Transverse colon (tissue), 4 donors: ENCODE results near the gene TMEM266. TPM values are rescaled to one million over a fixed set of nuclear protein-coding genes. Genes with fewer than 3 reads are reported as not detected.

Source experiments
- DNase-seq: peaks from one replicate; pipeline ENCODE4 v3.0.0-alpha.2; 2019
- H3K27ac ChIP-seq, 4 donors: fragments of 200-600 bp; sonication (generic); 2 replicates each; pipeline ENCODE4 v1.5.1; 2016 to 2018; ENCODE audit warnings: inconsistent platforms in 4 of 4
- H3K27me3 ChIP-seq: fragments of 200-600 bp; sonication (generic); 2 replicates; pipeline ENCODE4 v1.5.1; 2017; ENCODE audit warnings: inconsistent platforms
- H3K36me3 ChIP-seq, 4 donors: fragments of 200-600 bp; sonication (generic); 2 replicates each; pipeline ENCODE4 v1.5.1; 2017 to 2019; ENCODE audit warnings: inconsistent platforms in 4 of 4
- H3K4me1 ChIP-seq, 4 donors: fragments of 200-600 bp; sonication (generic); 2 replicates each; pipeline ENCODE4 v1.5.1; 2017 to 2020; ENCODE audit warnings: inconsistent platforms in 4 of 4
- H3K4me3 ChIP-seq, 4 donors: fragments of 200-600 bp; sonication (generic); 1 replicate in 1 of 4; 2 replicates in 3 of 4; pipeline versions ENCODE4 v1.5.1 to v1.6.1; 2017 to 2019; ENCODE audit warnings: inconsistent platforms in 4 of 4
- H3K9me3 ChIP-seq, 2 donors: fragments of 200-600 bp; sonication (generic); 2 replicates each; pipeline ENCODE4 v1.5.1; 2017 to 2019; ENCODE audit warnings: inconsistent platforms in 2 of 2
- CTCF ChIP-seq, 5 experiments: fragments of 200-600 bp in 3 of 5; fragments of 450-650 bp in 2 of 5; sonication (generic) in 3 of 5; IDR thresholded peaks; 1 replicate in 2 of 5; 2 replicates in 3 of 5; pipeline ENCODE4 v1.5.1; 2016 to 2017; ENCODE audit warnings: antibody characterized with exemption in 5 of 5, inconsistent platforms in 3 of 5, mild to moderate bottlenecking in 2 of 5, moderate library complexity in 1 of 5
- EP300 ChIP-seq: sonication (generic); formaldehyde crosslinking; IDR thresholded peaks from one replicate; pipeline ENCODE4 v1.6.1; 2017; ENCODE audit warnings: antibody characterized with exemption, low read depth
- POLR2A ChIP-seq: fragments of 450-650 bp; IDR thresholded peaks from one replicate; pipeline ENCODE4 v1.6.1; 2016; ENCODE audit warnings: antibody characterized with exemption, mild to moderate bottlenecking, moderate library complexity
- POLR2AphosphoS5 ChIP-seq, 3 donors: sonication (generic); formaldehyde crosslinking; IDR thresholded peaks; one replicate each; pipeline ENCODE4 v1.6.1; 2016; ENCODE audit warnings: antibody characterized with exemption in 3 of 3
- WGBS, 2 donors: methylation state at CpG; one replicate each; pipeline ENCODE4 v1.1.5; 2018; ENCODE audit warnings: low coverage in 1 of 2; 5-methylcytosine and 5-hydroxymethylcytosine counted together
- in situ Hi-C, 4 donors: fragments of 200-750 bp; cut with MboI; loops; one replicate each; pipeline versions ENCODE4 v1.15.0 to v1.15.1; 2017; ENCODE audit warnings: low sequenced_read_pairs in 3 of 4, low pct_ligation_motif_present in 1 of 4, low pct_unique_long_range_greater_than_20kb in 1 of 4
- intact Hi-C: fragments of 100-400 bp; cut with DNase I; formaldehyde crosslinking; loops from one replicate; pipeline ENCODE4 v1.15.1; 2023; ENCODE audit warnings: low total_unique reads
- total RNA-seq, 4 donors: library from RNA; depleted of rRNA; stranded (reverse); fragments of >200 nt; gene quantifications; one replicate each; pipeline ENCODE4 v1.1.0, GENCODE V29; 2016

TMEM266 gene
- total RNA-seq, 4 donors from 2014 or later = 0.41 TPM; not detected in 3

- Histone ChIP-seq H3K27me3 (peaks cover 31% of the 10 kb centered on the region), H3K27ac (no peak overlapping the region), H3K4me1 (peaks cover 0 to 5% (median 0%) of the 10 kb centered on the region in 4 donors), H3K36me3 (no peaks in the 10 kb centered on the region), H3K9me3 (no peaks in the 10 kb centered on the region), H3K4me3 (no peak overlapping the region)
- WGBS, 2 donors = 89 to 100% methylated on average over 1 to 9 of the region's 9 CpGs
- DNase-seq = no peak
- TF ChIP-seq POLR2A (no peak), EP300 (no peak), CTCF (IDR thresholded peaks at IDR 0.05) (no peak), POLR2AphosphoS5 (IDR thresholded peaks at IDR 0.05) (no peak)
- in situ Hi-C loops (loop anchor here in 2 of 4 donors (25.0 kb wide), 2 partner anchors 156 to 681 kb away; partner anchors contain the start of gene ISL2 (in 1 of the 2)), intact Hi-C loops (no loop called here)
Measured at GRCh38 chr15:76181705-76182107, 121.9 kb downstream of the TMEM266 start.

- Histone ChIP-seq H3K27ac (no peak overlapping the region), H3K9me3 (no peaks in the 10 kb centered on the region), H3K4me1 (no peaks in the 10 kb centered on the region), H3K27me3 (peaks cover 28% of the 10 kb centered on the region), H3K4me3 (no peak overlapping the region), H3K36me3 (no peaks in the 10 kb centered on the region)
- intact Hi-C loops (no loop called here), in situ Hi-C loops (loop anchor here in 2 of 4 donors (25.0 kb wide), 2 partner anchors 153 to 678 kb away; partner anchors contain the start of gene ISL2 (in 1 of the 2))
- TF ChIP-seq POLR2A (no peak), POLR2AphosphoS5 (IDR thresholded peaks at IDR 0.05) (no peak), EP300 (no peak), CTCF (IDR thresholded peaks at IDR 0.05) (no peak)
- DNase-seq = no peak
- 41 to 49% methylated on average over 7 to 10 of the region's 10 CpGs for WGBS, 2 donors
Measured at GRCh38 chr15:76183930-76184649, 124.3 kb downstream of the TMEM266 start.

- intact Hi-C loops = no loop called here
- Histone ChIP-seq H3K27me3 (peaks cover 30% of the 10 kb centered on the region), H3K36me3 (no peaks in the 10 kb centered on the region), H3K4me3 (no peak overlapping the region), H3K27ac (no peak overlapping the region), H3K9me3 (no peaks in the 10 kb centered on the region), H3K4me1 (no peaks in the 10 kb centered on the region)
- no peak for DNase-seq
- in situ Hi-C loops = loop anchor here in 2 of 4 donors (25.0 kb wide), 2 partner anchors 153 to 678 kb away; partner anchors contain the start of gene ISL2 (in 1 of the 2)
- 57 to 60% methylated on average over 2 to 13 of the region's 13 CpGs for WGBS, 2 donors
- no peak for TF ChIP-seq POLR2AphosphoS5 (IDR thresholded peaks at IDR 0.05)
- TF ChIP-seq CTCF (IDR thresholded peaks at IDR 0.05) = no peak
- no peak for TF ChIP-seq POLR2A
- no peak for TF ChIP-seq EP300
Measured at GRCh38 chr15:76184650-76185035, 124.9 kb downstream of the TMEM266 start.

- Histone ChIP-seq H3K4me3 (no peak overlapping the region), H3K9me3 (no peaks in the 10 kb centered on the region), H3K4me1 (peaks cover 0 to 6% (median 4%) of the 10 kb centered on the region in 4 donors), H3K27me3 (peaks cover 38% of the 10 kb centered on the region), H3K36me3 (no peaks in the 10 kb centered on the region), H3K27ac (no peak overlapping the region)
- no peak for DNase-seq
- no peak for TF ChIP-seq EP300
- peak; percentile 42 to 58 (median 51) for TF ChIP-seq CTCF (IDR thresholded peaks at IDR 0.05)
- WGBS, 2 donors = 27 to 40% methylated on average over 1 to 3 of the region's 3 CpGs
- in situ Hi-C loops (loop anchor here in 2 of 4 donors (25.0 kb wide), 2 partner anchors 152 to 677 kb away; partner anchors contain the start of gene ISL2 (in 1 of the 2)), intact Hi-C loops (no loop called here)
Measured at GRCh38 chr15:76185716-76186115, 125.9 kb downstream of the TMEM266 start.
